GM12878 (cell line): Measurements from ENCODE around the gene BMF. TPM values are rescaled to one million over a fixed set of nuclear protein-coding genes. Genes with fewer than 3 reads are reported as not detected.

Experiments used
- ATAC-seq: fragments of 200-7000 bp; cut with Tn5 transposase; 3 replicates; pipeline ENCODE4 v1.9.1; 2020; ENCODE audit warnings: mild to moderate bottlenecking, moderate library complexity
- BruUV-seq: library from RNA; stranded (reverse); fragments of 400-500 nt; replicated peaks from 2 replicates; lab custom pipeline; 2021; lab: Mats Ljungman, UMichigan
- CTCF ChIA-PET: fragments of 300-600 bp; sonication (Branson Sonifier 250); formaldehyde crosslinking; extraction: SDS; loops from one replicate; lab custom pipeline; 2021; ENCODE audit warnings: inconsistent platforms; lab: Yijun Ruan, JAX
- POLR2A ChIA-PET: fragments of 350-600 bp; formaldehyde crosslinking; extraction: SDS; loops from one replicate; lab custom pipeline; 2021; ENCODE audit warnings: inconsistent platforms; lab: Charles Lee
- RAD21 ChIA-PET: fragments of 300-600 bp; sonication (Branson Sonifier 250); formaldehyde crosslinking; loops from one replicate; lab custom pipeline; 2023; ENCODE audit warnings: antibody characterized with exemption; ENCODE audit not compliant: unreplicated experiment; lab: Charles Lee
- SMC1A ChIA-PET: fragments of 300-600 bp; sonication (Branson Sonifier 250); formaldehyde crosslinking; loops from one replicate; lab custom pipeline; 2023; ENCODE audit not compliant: unreplicated experiment, uncharacterized antibody; lab: Charles Lee
- DNase-seq: peaks from one replicate; pipeline ENCODE4 v3.0.0-alpha.2; 2011; ENCODE audit warnings: low read depth, low spot score
- FAIRE-seq: peaks from 3 replicates; lab custom pipeline; 2011; peaks lifted over from hg19 to GRCh38; lab: Jason Lieb, UNC
- H2AFZ ChIP-seq: 2 replicates; pipeline ENCODE4 v1.6.0; 2011; ENCODE audit warnings: low read depth, low read length, control low read depth; ENCODE audit not compliant: control insufficient read depth
- H3K27ac ChIP-seq: 2 replicates; pipeline ENCODE4 v1.5.1; 2011; ENCODE audit warnings: control low read depth; ENCODE audit not compliant: control insufficient read depth, insufficient read depth
- H3K27me3 ChIP-seq, 2 experiments: replicated peaks in 1 of 2; 2 replicates each; pipeline versions ENCODE4 v1.6.0 to v1.6.1; 2011; ENCODE audit warnings: low read length in 1 of 2; ENCODE audit not compliant: control insufficient read depth in 2 of 2, insufficient read depth in 2 of 2
- H3K36me3 ChIP-seq, 2 experiments: 2 replicates each; pipeline ENCODE4 v1.5.1; 2011; ENCODE audit warnings: low read length in 1 of 2; ENCODE audit not compliant: control insufficient read depth in 2 of 2, insufficient read depth in 2 of 2
- H3K4me1 ChIP-seq: 2 replicates; pipeline ENCODE4 v1.6.1; 2011; ENCODE audit warnings: mild to moderate bottlenecking, low read length, moderate library complexity, mixed read lengths; ENCODE audit not compliant: control insufficient read depth, insufficient read depth
- H3K4me2 ChIP-seq: 2 replicates; pipeline ENCODE4 v1.6.0; 2011; ENCODE audit warnings: control low read depth; ENCODE audit not compliant: control insufficient read depth, insufficient read depth
- H3K4me3 ChIP-seq: fragments of 200-600 bp; sonication (generic); 2 replicates; pipeline ENCODE4 v1.5.1; 2016
- H3K79me2 ChIP-seq: 2 replicates; pipeline ENCODE4 v1.6.0; 2011; ENCODE audit warnings: low read length; ENCODE audit not compliant: control insufficient read depth, insufficient read depth
- H3K9ac ChIP-seq: 2 replicates; pipeline ENCODE4 v1.8.0; 2011; ENCODE audit warnings: low read length, control low read depth, mixed read lengths; ENCODE audit not compliant: control insufficient read depth, insufficient read depth
- H3K9me3 ChIP-seq: replicated peaks from 3 replicates; pipeline ENCODE4 v1.5.1; 2011; ENCODE audit warnings: mild to moderate bottlenecking, low read length; ENCODE audit not compliant: control insufficient read depth, insufficient read depth
- H4K20me1 ChIP-seq: 2 replicates; pipeline ENCODE4 v1.6.0; 2011; ENCODE audit not compliant: control insufficient read depth, insufficient read depth
- ATF3 ChIP-seq: IDR thresholded peaks from 2 replicates; pipeline ENCODE4 v1.6.1; 2011; ENCODE audit warnings: low read depth, mild to moderate bottlenecking, low read length, moderate library complexity, borderline replicate concordance; ENCODE audit errors: extremely low read depth
- ATF7 ChIP-seq: fragments of 450-650 bp; IDR thresholded peaks from 2 replicates; pipeline ENCODE4 v1.6.1; 2016; ENCODE audit warnings: low read depth, mild to moderate bottlenecking
- BCLAF1 ChIP-seq: fragments of 450-650 bp; IDR thresholded peaks from 2 replicates; pipeline ENCODE4 v1.6.1; 2017; ENCODE audit warnings: antibody characterized with exemption, mild to moderate bottlenecking, moderate library complexity
- BHLHE40 ChIP-seq, 2 experiments: fragments of 450-650 bp in 1 of 2; IDR thresholded peaks; 2 replicates each; pipeline ENCODE4 v1.6.1; 2011 to 2017; ENCODE audit warnings: low read depth in 2 of 2, borderline replicate concordance in 1 of 2, improper control_type of control experiment in 1 of 2, low read length in 1 of 2, mild to moderate bottlenecking in 1 of 2
- CBX5 ChIP-seq: sonication (generic); IDR thresholded peaks from 2 replicates; pipeline ENCODE4 v1.6.1; 2016; ENCODE audit warnings: low read depth, moderate library complexity, mild to moderate bottlenecking, inconsistent platforms
- HDAC2 ChIP-seq: fragments of 200-600 bp; sonication (generic); IDR thresholded peaks from 2 replicates; pipeline ENCODE4 v1.6.1; 2017
- IRF3 ChIP-seq: fragments of 450-650 bp; IDR thresholded peaks from 2 replicates; pipeline ENCODE4 v1.6.1; 2014; ENCODE audit warnings: mild to moderate bottlenecking
- IRF4 ChIP-seq: IDR thresholded peaks from 2 replicates; pipeline ENCODE4 v1.6.1; 2011; ENCODE audit warnings: low read depth, low read length
- KDM1A ChIP-seq: fragments of 200-600 bp; sonication (generic); IDR thresholded peaks from 2 replicates; pipeline ENCODE4 v1.6.1; 2016; ENCODE audit warnings: borderline replicate concordance
- LARP7 ChIP-seq: fragments of 450-650 bp; IDR thresholded peaks from 2 replicates; pipeline ENCODE4 v1.6.1; 2017; ENCODE audit warnings: mild to moderate bottlenecking
- MEF2A ChIP-seq: IDR thresholded peaks from 2 replicates; pipeline ENCODE4 v1.6.1; 2011; ENCODE audit warnings: low read depth, mild to moderate bottlenecking, low read length, moderate library complexity; ENCODE audit not compliant: insufficient read depth
- NR2C1 ChIP-seq: fragments of 450-650 bp; IDR thresholded peaks from 2 replicates; pipeline ENCODE4 v1.6.1; 2017; ENCODE audit warnings: antibody characterized with exemption, mild to moderate bottlenecking, moderate library complexity
- PAX5 ChIP-seq: IDR thresholded peaks from 2 replicates; pipeline ENCODE4 v1.6.1; 2011; ENCODE audit warnings: low read depth, low read length, borderline replicate concordance
- SMARCA5 ChIP-seq: fragments of 450-650 bp; IDR thresholded peaks from 2 replicates; pipeline ENCODE4 v1.6.1; 2017; ENCODE audit warnings: mild to moderate bottlenecking
- SPI1 ChIP-seq: IDR thresholded peaks from 2 replicates; pipeline ENCODE4 v1.6.1; 2011; ENCODE audit warnings: low read depth, mild to moderate bottlenecking, low read length, moderate library complexity, borderline replicate concordance; ENCODE audit not compliant: insufficient read depth
- WRNIP1 ChIP-seq: IDR thresholded peaks from 2 replicates; pipeline ENCODE4 v1.6.1; 2011; ENCODE audit warnings: low read depth, low read length, improper control_type of control experiment, borderline replicate concordance
- ZBTB4 ChIP-seq: fragments of 450-650 bp; formaldehyde crosslinking; IDR thresholded peaks from 2 replicates; pipeline ENCODE4 v1.4.0; 2022; ENCODE audit warnings: mild to moderate bottlenecking, moderate library complexity
- WGBS: methylation state at CpG from one replicate; pipeline ENCODE4 v1.1.6; 2016; ENCODE audit warnings: low lambda C conversion rate; ENCODE audit not compliant: insufficient replicate concordance, insufficient coverage; ENCODE audit errors: missing lambda C conversion rate; 5-methylcytosine and 5-hydroxymethylcytosine counted together
- in situ Hi-C: fragments of 300-500 bp; cut with MboI; formaldehyde crosslinking; loops from 9 replicates; pipeline ENCODE4 v1.14.3; 2018; ENCODE audit warnings: mixed read lengths
- intact Hi-C: fragments of 100-400 bp; cut with micrococcal nuclease; formaldehyde crosslinking; loops from one replicate; pipeline ENCODE4 v1.14.2; 2022; ENCODE audit not compliant: unreplicated experiment
- polyA plus RNA-seq, 11 experiments: library from polyadenylated mRNA; depleted of rRNA in 4 of 11; unstranded in 6 of 11; stranded (reverse) in 5 of 11; fragments of >200 nt; fragmentation: Nextera tagmentation in 4 of 11; fragmentation: Illumina TruSeq in 1 of 11; extraction: Ambion mirVana in 4 of 11; extraction: Trizol in 1 of 11; gene quantifications; 1 replicate in 1 of 11; 2 replicates in 10 of 11; pipeline versions ENCODE4 v1.2.1 to v1.2.3, GENCODE V29; 2011 to 2016; ENCODE audit warnings: inconsistent platforms in 2 of 11, missing spikeins in 2 of 11, low read depth in 1 of 11
- total RNA-seq, 4 experiments: library from RNA; depleted of rRNA in 3 of 4; stranded (reverse); fragments of >200 nt in 3 of 4; fragmentation: Illumina TruSeq in 1 of 4; extraction: Trizol in 1 of 4; gene quantifications; 2 replicates each; pipeline versions ENCODE4 v1.2.1 to v1.2.3, GENCODE V29; 2013 to 2021

BMF gene
- total and polyA plus RNA-seq, 10 of the 15 experiments (the other 5 are each of a cell fraction or from before 2014, with no cell fraction given) = 0.82 to 34.9 (median 16.9) TPM

GRCh38 chr15:40094156-40094555 is 14.5 kb downstream of the BMF start:
- H3K9ac ChIP-seq = no peak overlapping the region
- FAIRE-seq (no peak), ATAC-seq (no peak), DNase-seq (no peak)
- no TSS peak for BruUV-seq
- no peak overlapping the region for H2AFZ ChIP-seq
- H3K4me3 ChIP-seq = no peak overlapping the region
- in situ Hi-C loops (no loop called here), intact Hi-C loops (no loop called here)
- no peaks in the 10 kb centered on the region for H3K9me3 ChIP-seq
- H3K36me3 ChIP-seq = peaks cover 15 to 19% of the 10 kb centered on the region in 2 experiments
- H3K4me2 ChIP-seq = peak overlapping the region; percentile 39
- H3K79me2 ChIP-seq = peaks cover 45% of the 10 kb centered on the region
- H3K27me3 ChIP-seq = no peaks in the 10 kb centered on the region
- SMC1A ChIA-PET = interaction anchor here (1.1 to 43.9 kb wide), 5 partner anchors 10 to 55 kb away, joined by 3 to 1082 read pairs (median 981); partner anchors contain the start of genes BMF and SRP14
- RAD21 ChIA-PET = interaction anchor here (0.6 to 24.6 kb wide), 6 partner anchors 10 to 48 kb away, joined by 3 to 903 read pairs (median 58); partner anchors contain the start of gene BMF
- no peak for TF ChIP-seq IRF3
- TF ChIP-seq NR2C1 = no peak
- no peak for TF ChIP-seq ZBTB4 (CRISPR knock-in tag)
- TF ChIP-seq ATF3 = no peak
- no peak for TF ChIP-seq IRF4
- no peak for TF ChIP-seq SPI1
- TF ChIP-seq KDM1A = no peak
- no peak for TF ChIP-seq BHLHE40 (IDR thresholded peaks at IDR 0.05; ENCODE audit: borderline replicate concordance in 1 of 2, low read depth in 2 of 2, low read length in 1 of 2)
- no peak for TF ChIP-seq BCLAF1
- no peak for TF ChIP-seq PAX5
- TF ChIP-seq HDAC2 = no peak
- TF ChIP-seq MEF2A = no peak
- TF ChIP-seq ATF7 = no peak
- TF ChIP-seq WRNIP1 = no peak
- no peak for TF ChIP-seq LARP7
- no peak for TF ChIP-seq CBX5
- TF ChIP-seq SMARCA5 = no peak
- H3K27ac ChIP-seq = peak overlapping the region; percentile 100
- CTCF ChIA-PET = interaction anchor here (1.2 to 19.0 kb wide), 5 partner anchors 11 to 50 kb away, joined by 3 to 776 read pairs (median 126); partner anchors contain the start of genes BMF and SRP14
- POLR2A ChIA-PET = interaction anchor here (0.7 to 12.7 kb wide), 6 partner anchors 12 to 46 kb away, joined by 3 to 208 read pairs (median 6); no protein-coding TSS in a partner anchor
- H3K4me1 ChIP-seq = peaks cover 63% of the 10 kb centered on the region
- no peaks in the 10 kb centered on the region for H4K20me1 ChIP-seq
- 87% methylated on average over 4 of the region's 4 CpGs for WGBS
